GM21619 (cell line): ENCODE data around the gene WFDC10B.
"Not testable (repeated sequence)": the region's sequence is repeated elsewhere in the genome, so short reads cannot be mapped to it uniquely, and the experiment has no call there.

Source experiments
- ATAC-seq: cut with Tn5 transposase; IDR thresholded peaks from one replicate; pipeline ENCODE4 v1.9.1; 2021; ENCODE audit not compliant: unreplicated experiment

WFDC10B gene

GRCh38 chr20:45649312-45649863, 55.4 kb downstream of the WFDC10B start:
- no peak for ATAC-seq

- ATAC-seq: no peak
Measured at GRCh38 chr20:45647441-45648050, 57.3 kb downstream of the WFDC10B start.

GRCh38 chr20:45646875-45647274, 57.9 kb downstream of the WFDC10B start:
- no peak for ATAC-seq

- ATAC-seq: not testable (repeated sequence)
Measured at GRCh38 chr20:45645869-45646268, 59.0 kb downstream of the WFDC10B start.

- not testable (repeated sequence) for ATAC-seq
Measured at GRCh38 chr20:45641076-45641475, 63.7 kb downstream of the WFDC10B start.

- ATAC-seq: no peak
Measured at GRCh38 chr20:45639687-45640086, 65.1 kb downstream of the WFDC10B start.

- ATAC-seq: no peak
Measured at GRCh38 chr20:45636513-45636912, 68.3 kb downstream of the WFDC10B start.
